Neural cell (in vitro differentiated cells): ENCODE measurements around the gene DDN.

Experiments
- EZH2 ChIP-seq: fragments of 200-600, 300-800 bp; shearing (Covaris generic), sonication (generic); IDR thresholded peaks from 2 replicates; pipeline ENCODE4 v1.6.1; 2014; ENCODE audit warnings: antibody characterized with exemption, low read length, borderline replicate concordance, mild to moderate bottlenecking; ENCODE audit not compliant: insufficient read depth, poor library complexity, severe bottlenecking
- POLR2AphosphoS5 ChIP-seq: IDR thresholded peaks from 2 replicates; pipeline ENCODE4 v1.6.1; 2012
- TF ChIP-seq, protein P1 (sequence below): fragments of 450-650 bp; IDR thresholded peaks from 2 replicates; pipeline ENCODE4 v1.5.1; 2014; ENCODE audit warnings: antibody characterized with exemption, mild to moderate bottlenecking, moderate library complexity; ENCODE audit not compliant: poor library complexity, severe bottlenecking
- TF ChIP-seq, protein P2 (sequence below): IDR thresholded peaks from 2 replicates; pipeline ENCODE4 v1.6.1; 2012; ENCODE audit warnings: borderline replicate concordance

DNA sequence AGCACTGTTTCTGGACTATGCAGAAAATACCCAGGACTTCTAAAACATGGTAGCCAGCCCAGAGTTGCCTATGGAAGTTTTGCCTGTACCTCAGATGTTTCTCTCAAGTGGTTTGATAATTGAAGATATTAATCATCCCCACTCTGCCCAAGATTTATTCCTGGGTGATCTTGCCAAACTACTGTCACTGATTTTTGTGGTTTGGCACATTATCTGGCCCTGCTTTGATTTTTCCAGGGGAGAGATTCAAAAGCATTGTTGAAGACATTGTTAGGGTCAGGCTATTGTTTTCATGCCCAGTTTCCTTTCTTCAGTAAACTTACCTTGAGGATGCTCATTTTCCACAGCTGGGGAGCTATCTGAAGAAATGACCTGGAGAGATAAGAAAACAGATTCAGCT is 13.6 kb upstream of the DDN start:
- TF ChIP-seq, protein P1, sequence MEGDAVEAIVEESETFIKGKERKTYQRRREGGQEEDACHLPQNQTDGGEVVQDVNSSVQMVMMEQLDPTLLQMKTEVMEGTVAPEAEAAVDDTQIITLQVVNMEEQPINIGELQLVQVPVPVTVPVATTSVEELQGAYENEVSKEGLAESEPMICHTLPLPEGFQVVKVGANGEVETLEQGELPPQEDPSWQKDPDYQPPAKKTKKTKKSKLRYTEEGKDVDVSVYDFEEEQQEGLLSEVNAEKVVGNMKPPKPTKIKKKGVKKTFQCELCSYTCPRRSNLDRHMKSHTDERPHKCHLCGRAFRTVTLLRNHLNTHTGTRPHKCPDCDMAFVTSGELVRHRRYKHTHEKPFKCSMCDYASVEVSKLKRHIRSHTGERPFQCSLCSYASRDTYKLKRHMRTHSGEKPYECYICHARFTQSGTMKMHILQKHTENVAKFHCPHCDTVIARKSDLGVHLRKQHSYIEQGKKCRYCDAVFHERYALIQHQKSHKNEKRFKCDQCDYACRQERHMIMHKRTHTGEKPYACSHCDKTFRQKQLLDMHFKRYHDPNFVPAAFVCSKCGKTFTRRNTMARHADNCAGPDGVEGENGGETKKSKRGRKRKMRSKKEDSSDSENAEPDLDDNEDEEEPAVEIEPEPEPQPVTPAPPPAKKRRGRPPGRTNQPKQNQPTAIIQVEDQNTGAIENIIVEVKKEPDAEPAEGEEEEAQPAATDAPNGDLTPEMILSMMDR: no peak
- TF ChIP-seq, protein P2, sequence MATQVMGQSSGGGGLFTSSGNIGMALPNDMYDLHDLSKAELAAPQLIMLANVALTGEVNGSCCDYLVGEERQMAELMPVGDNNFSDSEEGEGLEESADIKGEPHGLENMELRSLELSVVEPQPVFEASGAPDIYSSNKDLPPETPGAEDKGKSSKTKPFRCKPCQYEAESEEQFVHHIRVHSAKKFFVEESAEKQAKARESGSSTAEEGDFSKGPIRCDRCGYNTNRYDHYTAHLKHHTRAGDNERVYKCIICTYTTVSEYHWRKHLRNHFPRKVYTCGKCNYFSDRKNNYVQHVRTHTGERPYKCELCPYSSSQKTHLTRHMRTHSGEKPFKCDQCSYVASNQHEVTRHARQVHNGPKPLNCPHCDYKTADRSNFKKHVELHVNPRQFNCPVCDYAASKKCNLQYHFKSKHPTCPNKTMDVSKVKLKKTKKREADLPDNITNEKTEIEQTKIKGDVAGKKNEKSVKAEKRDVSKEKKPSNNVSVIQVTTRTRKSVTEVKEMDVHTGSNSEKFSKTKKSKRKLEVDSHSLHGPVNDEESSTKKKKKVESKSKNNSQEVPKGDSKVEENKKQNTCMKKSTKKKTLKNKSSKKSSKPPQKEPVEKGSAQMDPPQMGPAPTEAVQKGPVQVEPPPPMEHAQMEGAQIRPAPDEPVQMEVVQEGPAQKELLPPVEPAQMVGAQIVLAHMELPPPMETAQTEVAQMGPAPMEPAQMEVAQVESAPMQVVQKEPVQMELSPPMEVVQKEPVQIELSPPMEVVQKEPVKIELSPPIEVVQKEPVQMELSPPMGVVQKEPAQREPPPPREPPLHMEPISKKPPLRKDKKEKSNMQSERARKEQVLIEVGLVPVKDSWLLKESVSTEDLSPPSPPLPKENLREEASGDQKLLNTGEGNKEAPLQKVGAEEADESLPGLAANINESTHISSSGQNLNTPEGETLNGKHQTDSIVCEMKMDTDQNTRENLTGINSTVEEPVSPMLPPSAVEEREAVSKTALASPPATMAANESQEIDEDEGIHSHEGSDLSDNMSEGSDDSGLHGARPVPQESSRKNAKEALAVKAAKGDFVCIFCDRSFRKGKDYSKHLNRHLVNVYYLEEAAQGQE: no peak
- TF ChIP-seq POLR2AphosphoS5 (no peak), EZH2 (no peak)
